ENCODE data around the gene HOXA13.

HOXA13 gene

GRCh38 chr7:27146491-27147198 is 53.2 kb downstream of the HOXA13 start:
- no peak for DNase-seq

GRCh38 chr7:27145914-27146412 is 53.9 kb downstream of the HOXA13 start:
- DNase-seq = no peak

- DNase-seq = no peak
Measured at GRCh38 chr7:27145165-27145913, 54.6 kb downstream of the HOXA13 start.

GRCh38 chr7:27144781-27145164 is 55.1 kb downstream of the HOXA13 start:
- DNase-seq = no peak
